GM19468 (cell line): ENCODE data around the gene ERC2.
"Not testable (repeated sequence)": the region's sequence is repeated elsewhere in the genome, so short reads cannot be mapped to it uniquely, and the experiment has no call there.

Source experiments
- ATAC-seq: cut with Tn5 transposase; IDR thresholded peaks from one replicate; pipeline ENCODE4 v1.9.1; 2021; ENCODE audit warnings: mild to moderate bottlenecking, moderate library complexity, moderate number of reproducible peaks; ENCODE audit not compliant: unreplicated experiment; ENCODE audit errors: extremely low read depth

ERC2 gene

DNA sequence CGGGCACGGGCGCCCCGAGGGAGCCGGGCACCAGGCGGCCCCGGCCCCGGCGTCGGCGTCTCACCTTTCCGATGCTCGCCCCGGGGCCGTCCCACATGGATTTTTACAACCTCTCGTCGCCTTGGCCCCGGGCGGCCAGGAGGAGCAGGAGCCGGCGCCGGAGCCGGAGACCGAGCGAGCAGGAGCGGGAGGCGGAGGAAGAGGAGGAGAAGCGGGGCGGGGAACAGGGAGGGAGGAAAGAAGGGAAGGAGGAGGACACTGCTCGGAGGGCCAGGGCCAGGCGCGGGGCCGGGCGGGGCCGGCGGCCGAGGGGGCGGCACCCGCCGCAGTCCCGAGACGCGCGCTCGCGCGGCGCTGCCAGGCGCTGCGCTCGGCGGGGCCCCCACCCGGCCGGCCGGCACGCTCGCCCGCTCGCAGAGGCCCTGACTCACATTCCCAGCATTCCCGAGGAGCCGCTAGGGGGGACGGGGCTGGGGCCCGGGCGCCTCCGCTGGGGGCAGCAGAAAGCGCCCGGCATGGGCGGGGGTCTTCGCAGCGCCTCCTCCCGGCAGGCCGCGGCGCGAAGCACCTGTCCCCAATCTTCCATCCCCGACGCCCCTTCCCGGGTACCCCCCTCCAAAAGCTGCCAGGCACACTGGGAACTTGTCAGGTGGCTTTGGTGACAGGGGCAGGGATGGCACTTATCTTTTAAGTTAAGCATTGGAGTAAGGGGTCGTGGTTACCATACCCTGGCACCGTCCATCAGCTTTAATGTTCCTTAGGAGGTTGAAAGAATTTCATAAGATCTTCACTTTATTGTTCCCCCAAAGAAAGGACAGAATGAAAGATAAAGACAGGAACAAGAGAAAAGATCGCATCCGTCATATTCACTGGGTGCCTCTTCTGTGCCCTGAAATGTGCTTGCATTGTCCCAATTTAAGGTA is at the start of gene ERC2:
Gene ERC2, minus strand, starts transcription at position 284 of the 923 bp plus-strand sequence.
- no peak for ATAC-seq

DNA sequence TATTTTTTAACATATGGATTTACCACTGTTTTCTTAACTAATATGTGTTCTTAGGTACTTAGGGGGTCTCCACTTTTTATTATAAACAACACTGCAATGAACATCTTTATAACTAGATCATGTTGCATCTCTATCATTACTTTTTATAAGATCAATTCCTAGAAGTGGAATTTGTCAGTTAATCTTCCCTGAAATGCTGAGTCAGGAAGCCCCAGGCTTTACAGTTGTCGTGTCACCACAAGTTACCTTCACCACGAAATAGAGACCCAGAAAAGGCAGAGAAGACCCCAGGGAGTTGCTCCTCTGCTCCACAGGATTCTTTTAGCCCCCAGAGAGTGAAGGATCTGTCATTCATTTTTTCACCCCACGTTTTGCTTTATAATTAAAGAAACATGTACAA is 34.5 kb upstream of the ERC2 start:
- ATAC-seq, result no peak

DNA sequence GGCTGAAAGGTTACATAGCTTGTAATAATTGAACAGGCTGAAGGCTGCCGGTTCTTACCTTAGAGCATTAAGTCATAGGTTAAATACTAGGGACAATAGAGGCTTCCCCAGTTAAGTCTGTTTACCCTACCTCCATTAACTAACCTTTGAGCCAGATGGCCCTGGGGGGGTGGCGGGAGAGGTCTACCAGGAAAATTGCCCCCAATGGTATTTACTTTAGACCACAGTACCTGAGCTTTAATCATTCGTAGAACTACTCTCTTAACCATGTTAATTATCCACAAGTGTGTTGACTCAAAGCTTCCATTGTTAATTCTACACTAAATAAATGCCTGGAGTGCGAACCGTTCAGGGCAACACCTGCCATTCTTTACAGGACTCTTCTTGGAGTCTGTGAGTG is 28.1 kb upstream of the ERC2 start:
- ATAC-seq, result not testable (repeated sequence)

DNA sequence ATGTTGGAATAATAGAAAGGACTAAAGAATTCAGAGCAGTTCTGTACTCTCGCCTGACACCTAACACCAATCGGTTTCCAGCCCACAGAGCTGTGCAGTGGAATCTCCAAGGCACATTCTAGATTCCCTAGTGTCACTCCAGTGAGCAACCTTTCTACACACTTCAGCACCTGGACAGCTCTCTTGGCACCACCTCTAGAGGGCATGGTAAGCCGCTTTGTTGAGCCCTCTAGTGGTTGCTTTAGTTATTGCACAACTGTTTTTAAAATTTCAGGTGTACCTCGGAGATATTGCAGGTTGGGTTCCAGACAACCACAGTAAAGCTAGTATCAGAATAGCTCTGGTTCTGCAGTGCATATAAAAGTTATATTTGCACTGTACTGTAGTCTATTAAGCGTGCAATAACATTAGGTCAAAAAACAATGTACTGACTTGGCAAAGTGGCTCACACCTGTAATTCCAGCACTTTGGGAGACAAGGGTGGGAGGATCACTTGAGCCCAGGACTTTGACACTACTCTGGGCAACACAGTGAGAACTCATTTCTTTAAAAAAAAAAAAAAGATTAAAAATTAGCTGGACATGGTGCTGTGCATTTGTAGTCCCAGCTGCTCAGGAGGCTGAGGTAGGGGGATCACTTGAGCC is 26.5 kb upstream of the ERC2 start:
- ATAC-seq, result peak; percentile 96

DNA sequence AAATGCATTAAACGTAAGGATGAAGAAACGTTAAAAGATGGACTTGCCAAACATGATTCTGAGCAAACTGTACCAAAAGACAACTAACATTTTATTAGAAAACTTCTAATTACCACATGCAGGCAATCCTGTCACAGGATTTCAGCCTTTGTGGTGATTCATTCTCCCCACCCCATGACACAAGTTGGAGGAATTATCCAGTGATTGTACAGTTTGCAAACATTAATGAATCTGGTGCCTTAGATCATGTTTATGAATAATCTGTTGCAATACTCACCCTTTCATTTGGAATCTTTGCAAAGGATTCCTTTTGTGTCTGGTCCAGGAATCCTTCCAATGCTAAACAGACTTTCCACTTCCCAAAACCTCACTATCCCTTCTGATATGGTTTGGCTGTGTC is 23.3 kb upstream of the ERC2 start:
- no peak for ATAC-seq

DNA sequence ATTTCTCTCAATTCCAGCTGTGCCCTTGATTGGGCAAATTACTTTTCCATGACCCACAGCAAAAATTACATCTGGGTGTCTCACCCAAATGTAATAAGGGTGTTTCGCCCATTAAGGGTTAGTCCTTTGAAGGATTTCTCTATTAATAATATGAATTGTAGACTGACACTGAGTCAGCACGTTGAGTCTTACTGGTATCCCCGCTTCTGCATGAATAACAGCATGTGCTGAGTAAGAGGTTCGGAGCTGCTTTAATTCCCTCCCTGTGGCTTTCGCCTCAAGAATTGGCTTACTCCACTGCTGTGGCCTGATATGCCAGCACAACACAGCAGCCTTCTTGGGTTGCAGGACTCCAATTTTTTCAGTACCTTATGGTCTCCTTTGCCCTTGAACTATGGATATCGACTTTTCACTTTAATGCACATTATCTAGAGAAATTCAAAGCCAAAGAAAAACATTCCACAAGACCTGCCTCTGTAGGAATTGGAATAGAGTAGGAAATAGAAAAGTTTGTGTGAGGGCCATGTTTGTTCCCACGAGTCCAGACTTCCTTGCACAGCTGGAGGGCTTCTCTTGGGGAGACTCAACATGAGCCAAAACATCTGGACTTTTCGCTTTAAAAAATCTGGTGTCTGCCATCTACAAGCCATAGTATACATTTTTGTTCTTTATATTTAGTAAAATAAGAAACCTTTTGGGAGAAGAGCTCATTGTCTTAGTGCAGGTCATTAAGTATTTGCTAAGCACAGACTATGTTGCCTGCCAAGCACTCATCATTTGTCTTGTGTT is 20.7 kb upstream of the ERC2 start:
- no peak for ATAC-seq

DNA sequence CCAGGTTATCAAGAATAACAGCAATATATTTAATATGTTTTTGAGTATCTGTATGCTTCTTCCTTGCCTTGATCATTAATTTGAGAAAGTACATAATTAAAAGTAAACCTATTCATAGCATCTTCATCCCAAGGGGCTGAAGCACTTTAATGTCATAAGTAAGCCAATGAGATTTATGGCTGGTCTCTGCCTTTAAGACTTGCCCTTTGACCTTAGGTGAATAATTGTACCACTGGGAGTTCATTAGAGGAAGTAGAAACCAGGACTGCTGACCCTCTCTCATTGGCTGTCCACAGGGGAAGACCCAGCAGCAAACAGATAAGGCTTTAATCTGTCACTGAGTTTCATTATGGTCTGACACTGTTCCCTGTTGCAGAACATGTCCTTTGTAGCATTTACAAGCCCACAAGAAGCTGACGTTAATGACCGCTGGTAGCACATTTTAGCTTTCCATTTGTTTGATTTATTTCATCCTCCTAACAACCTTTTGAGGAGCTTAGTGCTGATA is 16.3 kb upstream of the ERC2 start:
- no peak for ATAC-seq

DNA sequence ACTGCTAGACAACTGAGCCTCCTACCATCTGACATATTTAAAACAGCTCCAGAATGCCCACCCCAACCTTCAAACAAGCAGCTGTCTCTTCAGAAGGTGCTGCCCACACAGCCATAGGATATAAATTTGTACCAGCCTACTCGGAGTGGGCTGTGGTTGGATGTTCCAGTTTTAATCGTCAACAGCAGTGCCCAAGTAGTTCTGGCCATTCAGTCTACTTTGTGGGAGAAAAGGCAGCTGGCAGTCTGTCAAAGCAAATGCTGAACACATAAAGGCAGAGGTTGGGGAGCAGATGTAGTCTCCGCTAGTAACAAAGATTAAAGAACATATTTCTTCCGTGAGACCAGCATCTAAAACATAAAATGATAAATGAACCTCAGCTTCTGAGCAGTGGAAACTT is 15.9 kb upstream of the ERC2 start:
- ATAC-seq, result no peak

DNA sequence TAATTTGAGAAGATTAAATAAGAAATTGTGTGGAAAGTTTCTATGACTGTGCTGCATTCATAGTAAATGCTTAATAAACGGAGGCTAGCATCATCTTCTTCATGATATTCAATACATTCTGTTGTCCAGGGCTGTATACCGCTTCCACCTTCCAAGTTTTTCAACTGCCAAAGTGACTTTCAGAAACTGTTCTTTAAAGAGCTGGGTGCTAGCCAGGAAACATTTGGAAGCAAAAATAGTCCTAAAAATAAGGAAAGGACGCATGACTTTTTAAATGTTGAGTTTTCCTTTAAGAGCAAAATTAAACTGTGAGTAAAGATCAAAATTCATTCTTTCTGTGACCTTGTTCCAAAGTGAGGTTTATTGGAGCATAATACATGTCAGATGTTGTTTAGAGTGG is 9.4 kb upstream of the ERC2 start:
- no peak for ATAC-seq

DNA sequence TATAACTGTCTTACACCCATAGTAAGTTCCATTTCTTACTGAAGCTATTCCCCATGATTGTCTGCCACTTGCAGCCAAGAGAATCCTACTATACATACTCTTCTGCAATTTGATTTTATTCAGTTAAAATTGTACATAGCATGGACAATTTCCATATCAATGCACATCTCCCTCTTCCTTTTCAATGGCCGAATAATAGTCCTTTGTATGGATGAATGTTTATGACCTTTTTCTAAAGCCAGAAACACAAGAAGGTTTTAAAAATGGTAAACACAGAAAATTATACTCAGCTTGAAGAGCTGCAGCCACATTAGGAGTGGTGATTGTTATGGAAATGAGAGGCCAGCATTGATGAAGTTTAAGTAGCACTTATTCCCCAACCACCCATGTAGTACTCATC is 8.5 kb upstream of the ERC2 start:
- ATAC-seq, result no peak

DNA sequence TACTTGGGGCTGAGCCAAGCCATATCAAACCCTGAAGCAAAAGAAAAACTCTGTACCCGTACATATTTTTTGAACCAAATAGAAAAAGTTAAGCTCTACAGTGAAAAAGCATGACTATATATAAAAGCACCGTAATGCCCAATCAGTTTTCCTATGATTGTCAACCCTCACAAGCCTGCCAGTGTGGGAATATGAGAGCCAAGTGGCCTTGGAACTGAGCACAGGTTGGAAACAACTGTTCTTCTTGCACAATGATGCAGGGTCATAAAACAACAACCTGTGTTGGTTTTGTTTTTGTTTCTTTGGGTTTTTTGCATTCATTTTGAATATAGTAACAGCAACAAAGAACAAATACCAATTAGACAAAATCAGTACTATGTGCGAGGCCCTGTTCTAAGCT is 3.5 kb upstream of the ERC2 start:
- no peak for ATAC-seq

DNA sequence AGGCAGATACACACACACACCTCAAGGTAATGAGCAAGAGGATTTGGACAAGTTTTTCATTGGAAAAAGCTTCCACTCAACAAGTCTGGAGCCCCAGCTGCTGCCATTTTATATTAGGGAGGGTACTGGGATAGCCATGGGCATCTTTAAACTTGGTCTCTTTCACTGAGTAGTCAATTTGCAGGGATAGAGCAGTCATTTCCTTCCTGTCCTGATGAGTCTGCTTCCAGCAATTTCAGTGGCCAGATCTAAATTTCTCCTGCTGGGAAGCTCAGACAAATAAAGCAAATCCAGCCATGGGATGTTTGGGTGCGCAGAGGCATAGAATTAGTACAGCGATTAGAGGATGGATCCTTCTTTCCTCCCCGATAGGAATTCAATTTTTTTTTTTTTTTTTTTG is 874 bp upstream of the ERC2 start:
- ATAC-seq, result no peak

DNA sequence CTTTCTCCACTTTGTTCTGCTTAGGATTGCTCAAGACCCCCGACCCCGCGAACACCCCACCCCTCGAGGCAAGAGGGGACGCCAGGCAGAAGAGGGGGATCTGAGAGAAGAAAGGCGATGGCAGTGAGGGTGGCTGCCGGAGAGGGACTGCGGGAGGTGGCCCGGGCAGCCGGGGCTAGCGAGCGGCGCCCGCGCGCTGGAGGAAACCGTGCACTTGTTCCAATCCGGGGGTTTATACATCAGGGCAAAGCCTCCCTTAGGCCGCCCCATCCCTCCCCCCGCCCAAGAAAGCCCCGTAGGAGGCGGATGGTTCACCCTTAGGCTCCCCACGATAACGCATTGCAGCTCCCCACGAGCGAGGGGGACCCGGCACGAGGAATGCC is 475 bp downstream of the ERC2 start:
- no peak for ATAC-seq

DNA sequence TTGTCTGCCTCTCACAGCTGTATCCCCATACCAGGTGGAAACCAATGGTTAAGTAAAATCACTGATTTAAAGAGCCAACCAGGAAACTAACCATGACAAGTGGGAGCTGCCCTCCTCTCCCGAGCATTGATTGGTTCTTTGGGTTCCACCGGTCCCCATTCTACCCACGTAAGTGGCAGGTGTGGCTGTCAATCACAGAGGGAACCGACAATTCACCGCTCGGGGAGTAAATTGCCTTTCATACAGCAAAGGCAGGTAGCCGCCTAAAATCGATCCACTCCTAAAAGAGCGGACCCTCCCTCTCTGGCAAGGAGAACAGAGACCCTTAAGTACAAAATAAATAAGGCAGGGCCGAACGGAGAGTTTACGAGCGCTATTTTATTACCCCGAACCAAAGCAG is 1.2 kb downstream of the ERC2 start:
- no peak for ATAC-seq

DNA sequence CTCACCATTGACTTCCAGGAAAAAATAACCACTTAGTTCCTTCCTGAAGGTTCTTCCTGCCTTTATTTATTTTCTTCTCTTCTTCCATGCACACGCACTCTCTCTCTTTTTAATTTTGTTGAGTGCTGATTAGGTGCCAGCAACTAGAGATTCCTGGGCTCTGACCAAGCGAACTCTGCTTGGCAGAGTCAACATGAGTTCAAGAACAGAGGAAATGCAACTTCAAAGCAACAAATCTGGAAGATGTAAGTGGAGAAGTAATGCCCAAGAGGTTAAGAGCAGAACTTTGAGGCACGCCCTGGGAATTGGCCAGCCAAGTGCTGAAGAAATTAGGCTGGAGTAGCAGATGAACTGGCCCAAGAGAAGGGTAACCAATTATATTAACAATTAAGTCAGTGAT is 8.5 kb downstream of the ERC2 start:
- no peak for ATAC-seq

DNA sequence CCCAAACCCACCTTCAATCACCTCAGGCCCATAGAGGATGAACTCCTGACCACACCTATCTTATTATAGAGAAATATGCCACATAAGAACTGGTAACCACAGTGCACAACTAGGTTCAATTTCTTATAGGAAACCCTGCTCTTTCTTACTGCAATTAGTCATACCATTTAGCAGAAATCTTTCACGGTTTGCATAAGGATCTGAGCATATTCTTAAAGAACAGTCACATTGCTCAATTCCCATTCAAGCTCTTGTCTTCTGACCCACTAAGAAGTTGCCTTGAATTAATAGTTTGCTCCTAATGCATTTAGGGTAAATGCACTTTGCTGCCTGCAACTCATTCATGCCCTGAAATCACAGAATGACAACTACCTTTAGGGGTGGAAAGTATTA is 9.2 kb downstream of the ERC2 start:
- ATAC-seq, result no peak

DNA sequence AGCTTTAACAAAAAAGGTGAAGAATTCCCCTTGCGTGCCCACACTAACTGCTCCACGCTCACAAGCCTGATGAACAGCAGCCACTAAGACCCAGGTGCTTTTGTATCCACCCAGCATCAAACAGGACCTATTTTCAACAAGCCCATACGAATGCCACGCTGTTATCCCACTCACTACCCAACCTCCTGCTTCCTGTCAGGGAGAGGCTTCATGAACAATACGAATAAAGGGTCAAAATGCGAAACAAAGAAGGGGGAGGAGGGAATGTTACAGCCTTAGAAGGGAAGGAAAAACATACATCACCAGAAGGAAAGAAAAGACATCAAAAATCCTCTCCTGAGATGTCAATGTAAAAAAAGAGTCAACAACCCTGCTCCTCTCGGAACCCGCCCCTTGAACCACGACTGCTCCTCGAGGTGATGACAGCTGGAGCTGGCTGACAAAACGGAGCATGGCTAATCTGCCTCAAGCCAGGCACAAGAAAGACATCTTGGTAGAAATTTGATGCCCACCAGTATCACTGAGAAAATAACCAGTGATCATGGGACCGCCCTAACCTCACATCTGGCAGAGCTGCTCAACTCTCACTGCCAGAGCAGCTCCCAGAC is 9.7 kb downstream of the ERC2 start:
- no peak for ATAC-seq

DNA sequence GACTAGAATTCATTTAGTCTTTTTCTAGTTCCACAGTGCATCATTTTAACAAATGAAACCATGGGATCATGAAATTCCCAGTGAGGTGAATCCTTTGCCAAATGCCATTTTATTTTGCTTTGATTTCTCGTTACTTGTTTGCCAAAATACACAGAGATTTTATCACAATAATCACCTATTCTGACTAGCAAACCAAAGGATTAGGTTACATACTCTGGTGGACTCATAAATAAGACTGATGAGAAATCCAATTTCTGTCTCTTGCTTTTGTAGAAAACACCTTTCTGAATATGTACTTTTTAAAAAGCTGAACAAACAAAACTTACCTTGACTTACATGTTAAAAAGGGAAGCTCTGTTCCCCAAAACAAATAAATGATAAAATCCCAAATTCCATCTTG is 12.2 kb downstream of the ERC2 start:
- no peak for ATAC-seq

DNA sequence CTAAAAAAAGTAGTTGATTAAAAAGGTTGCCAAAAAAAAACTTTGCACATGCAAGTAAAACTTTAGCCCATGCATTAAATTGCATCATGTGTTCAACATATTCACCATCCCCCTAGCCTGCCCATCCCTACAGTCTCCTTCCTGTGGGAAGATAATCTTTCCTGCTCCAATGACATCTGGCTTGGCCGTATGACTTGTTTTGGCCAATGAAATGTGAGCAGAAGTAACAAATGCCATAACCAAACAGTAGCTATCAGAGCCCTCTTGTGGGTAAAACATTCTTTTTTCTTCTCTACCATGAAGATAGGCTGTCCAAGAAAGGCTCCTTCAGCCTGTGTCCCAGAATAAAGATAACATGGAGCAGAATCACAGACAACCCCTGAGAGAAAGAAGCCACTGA is 15.3 kb downstream of the ERC2 start:
- ATAC-seq, result no peak

DNA sequence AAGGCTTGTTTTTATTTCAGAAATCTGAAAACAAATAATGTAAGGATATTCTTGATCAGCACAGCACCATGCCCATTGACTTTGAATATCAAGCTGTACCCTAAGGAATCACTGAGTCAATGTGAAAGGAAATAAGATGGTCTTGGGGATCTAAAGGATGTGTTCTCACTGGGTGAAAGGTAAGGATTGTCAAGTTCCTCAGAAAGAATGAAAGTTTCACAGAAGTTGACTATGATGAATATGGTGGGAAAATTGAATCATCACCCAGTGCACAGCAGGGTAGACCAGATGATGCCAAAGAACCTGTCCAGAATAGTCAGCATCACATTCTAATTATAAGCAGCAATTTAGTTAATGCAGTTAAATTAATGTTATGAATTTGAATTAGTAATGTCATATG is 16.2 kb downstream of the ERC2 start:
- no peak for ATAC-seq
